ENCODE measurements around the gene MYMK.

DNA sequence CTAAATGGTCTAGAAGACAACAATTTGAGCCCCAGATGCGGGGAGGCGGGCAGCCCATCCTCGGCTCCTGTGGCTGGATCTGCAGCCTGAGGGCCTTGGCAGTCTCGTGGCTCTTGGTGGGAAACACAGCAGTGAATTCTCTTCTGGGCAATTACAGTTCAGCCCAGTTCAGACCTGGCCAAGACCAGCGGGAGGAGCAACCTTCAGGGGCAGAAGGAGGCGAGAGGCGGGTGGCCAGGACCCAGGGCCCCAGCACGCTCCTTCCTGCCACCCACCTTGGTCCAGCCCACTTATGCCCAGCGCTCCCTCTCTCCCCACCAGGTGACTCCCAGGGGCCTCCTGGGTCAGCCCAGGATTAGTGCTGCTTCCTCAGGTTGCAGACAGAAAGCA lies 7.8 kb downstream of the MYMK start:
- TF ChIP-seq, protein P1, sequence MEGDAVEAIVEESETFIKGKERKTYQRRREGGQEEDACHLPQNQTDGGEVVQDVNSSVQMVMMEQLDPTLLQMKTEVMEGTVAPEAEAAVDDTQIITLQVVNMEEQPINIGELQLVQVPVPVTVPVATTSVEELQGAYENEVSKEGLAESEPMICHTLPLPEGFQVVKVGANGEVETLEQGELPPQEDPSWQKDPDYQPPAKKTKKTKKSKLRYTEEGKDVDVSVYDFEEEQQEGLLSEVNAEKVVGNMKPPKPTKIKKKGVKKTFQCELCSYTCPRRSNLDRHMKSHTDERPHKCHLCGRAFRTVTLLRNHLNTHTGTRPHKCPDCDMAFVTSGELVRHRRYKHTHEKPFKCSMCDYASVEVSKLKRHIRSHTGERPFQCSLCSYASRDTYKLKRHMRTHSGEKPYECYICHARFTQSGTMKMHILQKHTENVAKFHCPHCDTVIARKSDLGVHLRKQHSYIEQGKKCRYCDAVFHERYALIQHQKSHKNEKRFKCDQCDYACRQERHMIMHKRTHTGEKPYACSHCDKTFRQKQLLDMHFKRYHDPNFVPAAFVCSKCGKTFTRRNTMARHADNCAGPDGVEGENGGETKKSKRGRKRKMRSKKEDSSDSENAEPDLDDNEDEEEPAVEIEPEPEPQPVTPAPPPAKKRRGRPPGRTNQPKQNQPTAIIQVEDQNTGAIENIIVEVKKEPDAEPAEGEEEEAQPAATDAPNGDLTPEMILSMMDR (IDR thresholded peaks at IDR 0.05), result no peak
- TF ChIP-seq POLR2A (IDR thresholded peaks at IDR 0.05), result no peak
